Upper lobe of right lung (tissue), 1 donor: ENCODE measurements around the gene CTDP1. TPM values are rescaled to one million over a fixed set of nuclear protein-coding genes. Genes with fewer than 3 reads are reported as not detected.
A peak's percentile ranks its signal among the peaks of the same experiment; 100 is the strongest.

Experiments
- ATAC-seq: fragments of 200-7000 bp; cut with Tn5 transposase; one replicate; pipeline ENCODE4 v1.9.1; 2020; ENCODE audit warnings: mild to moderate bottlenecking, moderate library complexity
- DNase-seq: peaks from one replicate; pipeline ENCODE4 v3.0.0-alpha.2; 2020
- H3K27ac ChIP-seq: fragments of 200-600 bp; one replicate; pipeline ENCODE4 v1.8.0; 2022
- H3K27me3 ChIP-seq: fragments of 200-600 bp; one replicate; pipeline ENCODE4 v1.8.0; 2022; ENCODE audit warnings: mild to moderate bottlenecking
- H3K36me3 ChIP-seq: fragments of 200-600 bp; one replicate; pipeline ENCODE4 v1.8.0; 2022
- H3K4me1 ChIP-seq: fragments of 200-600 bp; one replicate; pipeline ENCODE4 v1.8.0; 2022
- H3K4me3 ChIP-seq: fragments of 200-600 bp; one replicate; pipeline ENCODE4 v1.8.0; 2022; ENCODE audit warnings: mild to moderate bottlenecking
- H3K9me3 ChIP-seq: fragments of 200-600 bp; one replicate; pipeline ENCODE4 v1.8.0; 2022
- CTCF ChIP-seq: fragments of 200-600 bp; IDR thresholded peaks from one replicate; pipeline ENCODE4 v1.8.0; 2022; ENCODE audit warnings: antibody characterized with exemption
- intact Hi-C: fragments of 100-400 bp; cut with DNase I; formaldehyde crosslinking; loops from one replicate; pipeline ENCODE4 v1.11.0; 2022
- total RNA-seq: library from RNA; stranded (reverse); fragmentation: NEBNext Ultra II Directional; extraction: Animal tissue kit (Norgen Biotek cat#: 25700); gene quantifications from one replicate; pipeline ENCODE4 v1.2.1, GENCODE V29; 2021
- donor health status: DM: no; HTN: yes; CAD: no; lungs with severe emphysema.

Gene CTDP1
- total RNA-seq, 1 donor from 2014 or later: 23.0 TPM

DNA sequence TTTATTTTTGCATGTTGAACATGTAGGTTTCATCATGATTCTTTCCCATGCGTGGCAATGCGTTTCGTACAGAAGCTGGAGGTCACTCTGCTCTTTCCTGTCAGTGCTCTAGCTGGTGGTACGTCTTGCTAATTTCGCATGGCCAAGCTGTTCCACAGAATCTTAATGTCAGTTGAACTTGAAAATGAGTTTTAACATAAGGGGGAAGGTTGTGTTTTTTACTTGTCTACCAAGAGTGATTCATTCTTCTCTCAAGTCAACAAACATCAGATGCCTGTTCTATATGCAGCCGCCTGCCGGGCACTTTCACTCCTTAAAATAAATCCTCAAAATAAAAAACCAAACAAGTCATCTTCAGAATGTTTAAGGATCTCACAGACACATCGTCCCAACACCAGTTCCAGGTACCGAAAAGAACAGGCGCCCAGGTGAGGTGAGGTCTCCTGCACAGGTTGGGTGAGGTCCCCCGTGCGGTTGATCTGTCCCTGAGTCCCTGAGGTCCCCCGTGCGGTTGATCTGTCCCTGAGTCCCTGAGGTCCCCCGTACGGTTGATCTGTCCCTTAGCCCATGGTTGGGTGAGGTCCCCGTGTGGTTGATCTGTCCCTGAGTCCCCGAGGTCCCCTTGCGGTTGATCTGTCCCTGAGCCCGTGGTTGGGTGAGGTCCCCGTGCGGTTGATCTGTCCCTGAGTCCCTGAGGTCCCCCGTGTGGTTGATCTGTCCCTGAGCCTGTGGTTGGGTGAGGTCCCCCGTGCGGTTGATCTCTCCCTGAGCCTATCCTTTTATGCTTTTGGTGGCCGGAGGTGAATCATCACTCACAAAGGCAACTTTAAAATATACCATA lies 61.1 kb downstream of the CTDP1 start:
- Histone ChIP-seq H3K27ac (no peak overlapping the region), H3K9me3 (no peaks in the 10 kb centered on the region), H3K4me3 (no peak overlapping the region), H3K36me3 (peaks cover 39% of the 10 kb centered on the region), H3K4me1 (no peaks in the 10 kb centered on the region), H3K27me3 (no peaks in the 10 kb centered on the region)
- DNase-seq: peak; percentile 40
- ATAC-seq: no peak
- intact Hi-C loops: no loop called here
- no peak for TF ChIP-seq CTCF

DNA sequence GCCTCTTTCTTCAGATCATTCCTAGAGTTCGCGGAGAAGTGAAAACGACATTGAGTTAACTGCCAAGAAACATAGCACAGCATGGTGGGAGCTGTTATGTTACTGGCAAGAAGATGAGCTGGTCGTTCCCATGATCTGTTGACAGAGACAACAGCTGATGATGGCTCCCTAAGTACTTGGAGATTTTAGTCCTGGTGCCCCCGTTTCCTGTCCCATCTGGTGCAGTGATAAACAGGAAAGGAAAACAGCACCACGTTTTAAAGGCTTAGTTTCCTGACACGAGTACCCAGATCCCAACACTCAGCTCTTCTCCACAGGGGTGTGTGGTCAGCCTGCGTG lies 61.7 kb downstream of the CTDP1 start:
- no peak overlapping the region for H3K27ac ChIP-seq
- ATAC-seq (no peak), DNase-seq (peak; percentile 20)
- H3K9me3 ChIP-seq: no peaks in the 10 kb centered on the region
- H3K4me3 ChIP-seq: no peak overlapping the region
- H3K27me3 ChIP-seq: no peaks in the 10 kb centered on the region
- peaks cover 36% of the 10 kb centered on the region for H3K36me3 ChIP-seq
- intact Hi-C loops: no loop called here
- no peaks in the 10 kb centered on the region for H3K4me1 ChIP-seq
- no peak for TF ChIP-seq CTCF

DNA sequence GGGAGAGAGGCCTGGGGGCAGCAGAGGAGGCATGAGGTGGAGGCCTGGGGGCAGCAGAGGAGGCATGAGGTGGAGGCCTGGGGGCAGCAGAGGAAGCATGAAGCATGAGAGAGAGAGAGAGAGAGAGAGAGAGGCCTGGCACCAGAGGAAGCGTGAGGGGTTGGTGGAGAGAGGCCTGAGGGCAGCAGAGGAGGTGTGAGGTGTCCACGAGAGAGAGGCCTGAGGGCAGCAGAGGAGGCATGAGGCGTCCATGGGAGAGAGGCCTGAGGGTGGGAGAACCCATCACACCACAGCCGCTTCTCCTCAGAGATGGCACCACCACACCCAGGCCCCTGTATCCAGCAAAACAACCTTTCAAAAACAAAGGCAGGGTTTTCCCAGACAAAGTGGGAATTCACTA lies 62.5 kb downstream of the CTDP1 start:
- H3K4me1 ChIP-seq: no peaks in the 10 kb centered on the region
- DNase-seq (peak; percentile 25), ATAC-seq (no peak)
- no peaks in the 10 kb centered on the region for H3K9me3 ChIP-seq
- intact Hi-C loops: no loop called here
- H3K27me3 ChIP-seq: no peaks in the 10 kb centered on the region
- no peak overlapping the region for H3K27ac ChIP-seq
- no peak overlapping the region for H3K4me3 ChIP-seq
- peaks cover 41% of the 10 kb centered on the region for H3K36me3 ChIP-seq
- TF ChIP-seq CTCF: no peak

DNA sequence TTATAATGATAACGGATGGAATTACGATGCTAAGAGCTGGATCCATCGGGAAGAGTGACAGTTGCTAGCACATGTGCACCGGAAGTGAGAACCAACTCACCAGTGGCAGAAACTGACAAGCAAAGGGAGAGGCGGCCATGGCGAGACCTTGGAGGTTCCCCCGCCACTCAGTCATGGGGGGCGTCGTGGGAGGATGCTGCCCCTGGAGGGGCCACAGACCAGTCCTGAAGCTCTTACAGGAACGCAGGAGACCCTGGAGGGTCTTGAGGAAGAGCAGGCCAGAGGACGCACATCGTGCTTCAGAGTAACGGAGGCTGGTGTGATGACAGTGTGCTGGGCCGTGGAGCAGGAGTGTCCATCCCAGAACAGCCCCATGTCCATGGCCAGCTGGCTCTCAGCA lies 65.0 kb downstream of the CTDP1 start:
- Histone ChIP-seq H3K27me3 (no peaks in the 10 kb centered on the region), H3K9me3 (no peaks in the 10 kb centered on the region), H3K27ac (no peak overlapping the region), H3K4me1 (no peaks in the 10 kb centered on the region), H3K4me3 (no peak overlapping the region), H3K36me3 (peaks cover 26% of the 10 kb centered on the region)
- intact Hi-C loops: no loop called here
- ATAC-seq (no peak), DNase-seq (peak; percentile 52)
- TF ChIP-seq CTCF: no peak

GRCh38 chr18:79746730-79747129 lies 67.1 kb downstream of the CTDP1 start:
- Histone ChIP-seq H3K4me3 (no peak overlapping the region), H3K27me3 (no peaks in the 10 kb centered on the region), H3K27ac (no peak overlapping the region), H3K9me3 (no peaks in the 10 kb centered on the region), H3K4me1 (no peaks in the 10 kb centered on the region), H3K36me3 (peaks cover 15% of the 10 kb centered on the region)
- intact Hi-C loops: no loop called here
- no peak for DNase-seq
- TF ChIP-seq CTCF: no peak
- no peak for ATAC-seq
